DMS79 (cell line): Measurements from ENCODE around the gene CREB3L2.

ENCODE experiments used
- DNase-seq: peaks from one replicate; lab custom pipeline; 2025; lab: John Stamatoyannopoulos, UW

The CREB3L2 gene

DNA sequence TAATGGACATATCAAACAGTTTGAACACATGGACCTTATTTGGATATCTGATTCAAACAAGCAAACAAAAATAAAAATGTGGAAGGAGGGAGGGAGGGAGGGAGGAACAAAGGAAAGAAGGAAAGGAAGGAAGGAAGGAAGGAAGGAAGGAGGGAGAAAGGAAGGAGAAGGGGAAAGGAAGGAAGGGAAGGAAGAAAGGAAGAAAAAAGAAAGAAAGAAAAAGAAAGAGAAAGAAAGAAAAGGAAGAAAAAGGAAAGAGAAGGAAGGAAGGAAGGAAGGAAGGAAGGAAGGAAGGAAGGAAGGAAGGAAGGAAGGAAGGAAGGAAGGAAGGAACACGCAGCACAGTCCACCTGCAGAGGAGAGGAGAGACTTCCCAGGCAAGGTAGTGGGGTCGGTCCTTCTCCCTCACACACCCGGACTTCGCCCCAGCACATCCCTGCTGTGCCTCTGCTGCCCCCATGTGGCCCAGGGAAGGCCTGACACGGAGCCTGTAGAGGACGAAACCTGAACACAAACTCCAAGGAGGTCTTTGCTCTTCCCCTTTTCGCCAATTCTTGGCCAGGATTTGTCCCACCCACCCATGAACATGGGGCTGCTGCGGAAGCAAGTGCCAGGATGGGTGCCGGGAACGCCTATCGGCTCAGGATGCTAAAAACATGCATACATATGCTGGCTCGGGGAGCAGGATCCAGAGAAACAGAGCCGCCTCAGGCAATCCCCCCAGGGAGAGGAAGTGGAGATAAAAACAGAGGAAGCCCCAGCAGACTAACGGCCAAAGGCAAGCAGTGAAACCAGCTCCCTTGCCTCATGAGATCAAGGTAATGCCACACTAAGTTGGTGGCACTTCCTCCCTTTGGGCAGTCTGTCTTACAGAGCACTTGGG lies 102.8 kb downstream of the CREB3L2 start:
- DNase-seq: peak; percentile 38

DNA sequence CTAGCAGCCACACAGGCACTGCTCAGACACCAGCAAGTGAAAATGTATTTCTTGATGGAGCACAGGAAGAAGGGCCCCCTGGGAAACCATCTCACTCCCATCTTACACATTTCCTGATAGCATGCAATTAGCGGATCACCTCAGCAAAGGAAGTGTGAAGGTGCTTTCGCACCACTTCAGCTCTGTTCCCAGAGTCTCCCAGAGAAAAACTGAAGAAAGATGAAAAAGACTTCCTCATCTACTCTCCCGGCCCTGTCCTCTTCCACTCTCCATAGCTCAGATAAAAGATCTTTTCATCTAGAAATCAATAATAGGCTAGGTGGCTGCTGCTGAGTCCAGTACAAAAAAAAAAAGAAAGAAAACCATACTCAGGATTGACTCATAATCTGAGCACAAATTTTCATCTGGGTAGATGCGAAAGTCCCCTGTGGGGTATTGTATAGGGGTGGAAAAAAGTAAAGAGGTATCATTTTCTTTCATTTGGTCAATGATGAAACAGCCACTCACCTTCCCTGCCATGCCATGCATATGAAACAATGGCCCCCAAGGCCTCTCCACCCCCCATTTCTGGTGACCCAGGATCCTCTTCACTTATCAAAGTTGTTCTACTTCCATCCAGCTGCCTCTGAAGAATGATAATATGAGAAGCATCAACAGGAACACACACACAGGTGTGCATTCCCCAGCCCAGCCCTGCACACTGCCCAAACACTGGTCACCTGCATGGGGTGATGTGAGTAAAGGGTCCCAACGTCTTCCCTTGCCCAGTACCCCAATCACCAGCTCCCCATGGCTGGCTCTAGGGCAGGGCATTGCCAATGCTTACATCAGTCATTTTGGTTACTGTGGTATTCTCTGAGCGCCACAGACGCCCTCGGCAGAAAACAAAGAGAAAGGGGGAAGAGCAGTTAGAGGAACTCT lies 106.3 kb downstream of the CREB3L2 start:
- no peak for DNase-seq

DNA sequence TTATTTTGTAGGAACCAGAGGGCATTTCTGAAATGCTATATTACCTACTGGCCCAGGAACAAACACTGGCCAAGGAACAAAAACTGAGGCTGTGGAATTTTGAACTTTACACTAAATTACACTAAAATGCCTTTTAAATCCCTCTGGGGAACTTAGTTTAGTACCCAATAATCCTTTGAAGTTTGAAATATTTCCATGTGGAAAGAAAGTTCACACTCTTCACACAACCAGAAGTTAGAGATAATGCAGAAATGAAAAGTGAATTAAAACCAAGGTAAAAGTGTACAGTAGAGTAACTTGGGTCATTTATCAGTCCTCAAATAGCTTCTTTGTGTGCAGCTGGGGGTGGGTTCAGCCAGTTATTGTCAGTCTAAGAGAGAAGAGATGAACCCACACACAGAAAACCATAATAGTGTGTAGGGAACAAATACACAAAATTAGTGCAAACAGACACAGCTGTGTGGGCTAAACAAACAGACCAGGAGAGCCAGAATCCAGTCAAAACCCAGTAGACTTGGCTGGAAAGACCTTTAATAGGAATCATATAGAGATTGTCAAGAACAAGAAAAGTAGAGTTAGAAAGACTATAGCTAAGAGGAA lies 108.6 kb downstream of the CREB3L2 start:
- DNase-seq: no peak

DNA sequence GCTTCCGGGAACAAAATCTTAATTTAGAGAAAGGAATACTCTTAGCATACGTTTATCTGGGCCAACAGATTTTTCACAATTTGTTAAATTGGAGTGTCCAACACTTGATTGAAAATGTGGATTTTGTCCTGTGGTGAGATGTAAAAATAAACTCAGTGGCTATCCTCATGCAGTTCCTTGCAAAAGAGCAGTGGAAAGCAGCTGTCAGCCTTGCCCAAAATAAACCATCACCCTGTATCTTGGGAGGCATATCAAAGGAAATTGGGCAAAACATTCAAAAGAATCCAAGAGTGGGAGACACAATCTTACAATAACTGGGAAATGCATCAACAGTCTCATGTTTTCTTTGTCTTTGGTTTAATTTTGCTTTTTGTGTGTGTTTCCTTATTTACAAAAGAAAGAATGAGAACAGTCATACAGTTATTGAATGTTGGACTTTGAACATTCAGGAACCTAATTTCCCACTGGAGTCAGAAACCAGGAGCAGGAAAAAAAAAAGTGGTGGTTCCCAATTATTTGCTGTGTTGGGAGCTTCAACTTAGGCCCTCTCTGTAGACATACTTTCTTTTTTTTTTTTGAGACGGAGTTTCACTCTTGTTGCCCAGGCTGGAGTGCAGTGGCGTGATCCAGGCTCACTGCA lies 110.8 kb downstream of the CREB3L2 start:
- DNase-seq: no peak

DNA sequence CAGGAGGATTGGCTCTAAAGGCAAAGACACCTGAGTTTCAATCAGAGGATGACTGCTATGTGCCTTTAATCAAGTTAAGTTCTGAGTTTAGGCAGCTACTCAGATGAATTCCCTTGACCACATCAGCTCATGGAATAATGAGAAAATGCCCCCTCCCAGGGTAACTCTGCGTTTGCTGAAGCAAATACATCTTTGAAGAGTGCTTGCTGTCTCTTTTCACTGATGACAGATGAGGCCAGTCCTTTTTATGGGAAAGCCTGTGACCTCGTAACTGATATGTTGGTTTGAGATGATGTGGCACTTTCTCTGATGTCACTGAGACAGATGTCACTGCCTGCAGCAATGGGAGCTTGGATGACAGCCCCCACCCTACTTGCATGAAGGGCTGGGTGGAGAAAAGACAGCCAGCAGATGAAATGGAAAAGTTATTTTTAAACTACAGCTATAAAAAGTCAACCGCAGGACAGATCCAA lies 111.4 kb downstream of the CREB3L2 start:
- DNase-seq: no peak

DNA sequence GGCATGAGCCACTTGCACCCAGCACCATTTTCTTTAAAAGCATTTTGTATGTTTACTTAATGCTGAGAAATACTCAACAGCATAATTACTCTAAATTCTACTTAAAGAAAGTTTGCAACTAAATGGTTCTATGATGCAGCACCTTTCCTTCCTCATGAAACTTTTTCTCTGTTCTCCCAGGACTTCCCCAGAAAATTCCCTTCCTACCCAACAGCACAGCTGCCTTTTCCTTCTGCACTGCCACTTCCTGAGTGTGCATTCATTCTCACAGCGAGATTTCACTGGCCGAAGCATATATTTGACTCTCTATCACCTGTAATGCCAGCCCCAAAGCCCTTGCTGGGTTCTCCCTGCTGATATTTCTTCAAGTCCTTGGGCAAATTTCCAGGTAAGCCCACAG lies 113.6 kb downstream of the CREB3L2 start:
- DNase-seq: no peak

DNA sequence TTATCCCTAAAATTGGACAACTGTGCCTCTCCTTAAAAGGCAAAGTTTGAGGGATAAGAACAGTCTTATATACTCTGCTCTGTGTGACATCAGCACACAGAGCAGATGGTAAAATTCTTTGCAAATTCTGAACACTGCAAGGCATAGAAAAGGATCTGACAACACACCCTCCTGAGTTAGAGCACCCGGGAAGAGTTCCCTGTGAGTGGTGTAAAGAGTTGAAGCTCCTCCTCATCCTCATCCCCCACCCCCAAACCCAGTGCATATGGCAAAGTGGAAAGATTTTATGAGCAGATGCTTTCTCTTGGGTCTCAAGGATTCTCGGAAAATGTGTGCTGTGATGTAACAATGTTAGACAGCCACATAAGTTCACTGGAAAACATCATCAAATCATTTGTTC lies 115.1 kb downstream of the CREB3L2 start:
- DNase-seq: no peak

DNA sequence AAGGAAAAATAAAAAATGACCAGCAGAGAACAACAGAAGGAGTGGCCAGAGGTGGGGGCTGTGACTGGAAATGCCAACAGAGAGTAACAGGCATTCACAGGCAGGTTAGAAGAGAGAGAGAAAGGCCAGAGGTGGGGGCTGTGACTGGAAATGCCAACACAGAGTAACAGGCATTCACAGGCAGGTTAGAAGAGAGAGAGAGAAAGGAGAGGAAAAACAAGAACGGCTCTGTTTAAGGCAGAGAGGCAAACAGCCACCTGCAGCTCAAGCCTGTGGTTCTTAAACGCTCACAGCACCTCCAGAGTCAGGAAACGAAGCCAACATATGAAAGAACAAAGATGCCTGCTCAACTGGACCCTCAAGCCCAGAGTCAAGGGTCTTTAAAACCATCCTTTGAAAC lies 115.6 kb downstream of the CREB3L2 start:
- no peak for DNase-seq

DNA sequence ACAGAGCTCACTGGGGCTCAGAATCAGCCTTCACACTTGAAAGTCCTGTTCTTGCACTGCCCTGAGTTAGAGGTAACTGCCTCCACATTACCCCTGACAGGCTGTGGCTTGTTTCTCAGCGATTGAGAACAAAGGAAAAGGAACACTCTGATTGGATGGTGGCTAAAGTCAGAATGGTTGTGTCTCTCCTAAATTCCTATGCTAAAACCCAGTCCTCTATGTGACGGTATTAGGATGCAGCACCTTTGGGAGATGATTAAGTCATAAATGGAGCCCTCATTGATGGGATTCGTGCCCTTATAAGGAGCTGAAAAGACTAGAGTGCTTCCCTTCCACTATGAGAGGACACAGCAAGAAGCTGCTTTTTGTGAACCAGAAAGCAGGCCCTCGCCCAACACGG lies 116.2 kb downstream of the CREB3L2 start:
- no peak for DNase-seq

DNA sequence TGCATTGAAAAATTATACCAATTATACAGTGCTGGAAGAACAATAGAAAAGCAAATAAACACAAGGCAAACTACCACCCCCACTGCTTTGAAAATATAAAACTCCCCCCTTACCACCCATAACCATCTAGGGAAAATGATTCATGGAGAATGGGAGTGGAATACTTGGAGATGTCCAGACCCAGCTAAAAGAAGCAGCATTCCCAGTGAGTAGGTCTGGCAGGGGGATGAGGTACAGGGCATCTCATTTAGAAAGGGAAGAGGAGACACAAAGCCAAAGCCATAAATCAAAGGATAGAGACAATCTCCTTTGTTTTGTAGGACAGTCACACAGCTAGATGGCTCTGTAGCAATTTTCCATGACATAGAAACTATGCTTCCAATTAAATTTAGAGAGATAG lies 119.1 kb downstream of the CREB3L2 start:
- DNase-seq: no peak

DNA sequence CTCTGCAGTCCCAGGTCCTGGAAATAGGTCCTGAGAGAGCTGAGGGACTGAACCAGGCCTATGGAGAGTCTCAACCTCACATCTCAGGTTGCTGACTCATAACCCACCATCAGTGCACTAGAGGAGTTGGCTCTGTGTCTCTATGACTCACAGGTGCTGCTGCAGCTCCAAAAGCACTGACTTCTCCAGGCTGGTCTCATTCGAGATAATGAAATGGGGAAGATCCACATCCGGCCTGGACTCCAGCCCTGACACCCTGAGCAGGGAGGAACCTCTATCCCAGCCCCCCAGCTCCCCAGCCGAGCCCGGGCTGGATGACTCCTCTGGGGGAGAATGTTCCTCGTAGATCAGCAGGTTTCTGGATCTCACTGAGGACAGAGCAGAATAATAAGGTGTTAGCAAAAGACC lies 119.6 kb downstream of the CREB3L2 start:
- no peak for DNase-seq

DNA sequence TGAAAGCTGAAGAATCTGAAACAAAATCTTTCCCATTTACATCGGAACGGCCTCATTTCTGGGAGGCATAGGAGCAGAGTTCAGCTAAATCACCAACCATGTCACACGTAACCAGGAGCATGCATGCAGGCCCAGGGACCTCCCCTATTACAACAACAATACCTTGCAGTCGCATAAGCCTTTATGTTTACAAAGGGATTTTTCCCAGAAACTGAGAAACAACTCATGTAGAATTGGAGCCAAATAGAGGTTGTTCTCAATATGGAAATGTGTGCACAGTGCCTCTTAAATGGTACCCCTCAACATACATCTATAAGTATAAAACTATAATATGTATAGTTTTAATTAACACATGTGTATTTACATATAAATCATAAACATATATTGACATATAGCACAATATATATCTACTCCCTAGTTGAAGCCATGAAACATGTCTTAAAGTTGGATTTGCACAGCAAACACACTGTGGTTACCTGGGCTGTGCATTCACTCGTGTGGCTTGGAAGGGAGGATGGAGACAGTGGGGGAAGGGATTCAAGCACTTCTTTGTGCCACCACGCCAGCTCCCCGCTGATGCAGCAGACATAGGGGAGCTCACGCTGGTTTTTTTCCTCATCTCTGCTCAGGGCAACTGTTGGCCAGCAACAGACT lies 120.2 kb downstream of the CREB3L2 start:
- no peak for DNase-seq

DNA sequence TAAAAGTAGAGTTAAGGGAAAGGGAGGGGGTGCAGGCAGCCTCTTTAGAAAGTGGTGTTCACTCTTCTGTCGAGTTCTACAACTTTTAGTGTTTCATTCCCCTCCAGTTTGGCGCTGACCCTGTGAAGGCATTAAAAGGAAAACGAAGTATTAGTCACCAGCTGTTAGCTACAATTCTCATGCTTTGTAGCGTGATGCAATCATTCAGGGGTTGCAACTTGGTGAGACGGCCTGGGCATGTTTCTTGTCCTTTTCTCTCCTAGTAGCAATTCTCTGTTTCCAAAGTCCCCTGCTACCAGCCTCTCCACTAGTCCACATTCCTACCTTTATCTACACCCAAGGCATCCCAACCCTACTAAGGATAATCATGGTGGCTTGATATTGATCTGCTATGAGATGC lies 121.5 kb downstream of the CREB3L2 start:
- no peak for DNase-seq

DNA sequence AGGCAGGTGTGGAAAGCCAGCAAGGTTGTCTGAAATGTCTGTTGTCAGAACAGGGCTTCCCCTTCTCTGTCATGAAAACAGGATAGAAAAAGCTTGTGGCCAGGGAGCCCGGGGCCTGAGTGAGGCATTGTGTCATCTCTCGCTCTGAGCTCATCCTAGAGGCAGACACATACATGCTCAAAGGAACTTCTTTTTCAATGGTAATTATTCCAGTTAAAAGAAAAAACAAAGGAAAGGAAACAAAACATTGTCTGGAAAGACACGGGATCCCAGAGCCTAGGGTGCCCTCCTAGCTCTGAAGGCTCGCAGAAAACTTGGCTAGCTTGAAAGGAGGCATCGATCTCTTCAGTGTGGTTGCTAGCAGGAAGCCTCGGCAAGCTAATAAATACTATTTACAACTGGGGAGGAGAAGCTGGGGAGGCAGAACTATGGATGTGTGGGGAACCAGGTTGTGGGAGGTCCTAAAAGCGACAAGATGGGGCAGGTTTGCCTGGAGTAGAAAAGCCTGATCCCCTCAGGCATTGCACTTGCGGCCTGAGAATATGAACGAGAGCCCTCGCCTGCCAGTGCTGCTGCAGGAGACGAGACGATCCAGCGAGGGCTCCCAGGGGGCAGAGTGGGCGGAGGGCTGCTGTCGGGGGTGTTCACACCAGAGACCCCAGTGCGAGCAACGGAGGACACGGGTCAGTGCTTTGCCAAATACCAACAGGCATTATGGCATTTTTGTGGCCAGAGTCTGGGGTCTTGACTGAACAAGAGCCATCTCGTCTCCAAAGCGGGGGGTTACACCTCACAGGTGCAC lies 122.3 kb downstream of the CREB3L2 start:
- no peak for DNase-seq

DNA sequence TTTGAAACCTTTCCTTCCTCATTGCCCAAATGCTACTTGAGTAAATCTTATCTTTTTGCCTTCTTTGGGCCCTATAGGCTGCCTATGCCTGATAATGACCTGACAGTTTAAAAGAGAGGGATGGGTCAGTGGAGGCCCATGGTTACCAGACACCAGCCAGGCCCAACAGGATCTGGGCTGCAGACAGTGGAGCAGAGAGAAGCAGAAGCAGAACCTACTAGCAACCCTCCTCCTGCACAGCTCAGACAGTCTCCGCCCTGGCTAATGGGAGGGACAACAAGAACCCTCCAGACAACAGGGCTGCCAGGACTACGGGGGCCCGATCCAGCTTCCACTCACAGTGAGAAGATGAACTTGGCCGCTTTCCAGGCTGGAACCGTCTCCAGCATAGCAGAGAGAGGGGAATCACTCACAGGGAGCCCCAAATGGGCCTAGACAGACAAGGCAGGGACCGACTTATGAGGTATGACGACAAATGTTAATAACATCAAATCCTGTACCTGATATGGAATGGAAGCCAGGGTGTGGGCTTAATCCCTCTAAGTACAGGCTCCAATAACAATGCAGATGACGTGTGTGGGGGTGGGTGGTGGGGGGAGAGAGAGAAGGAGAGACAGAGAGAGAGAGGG lies 123.4 kb downstream of the CREB3L2 start:
- no peak for DNase-seq

DNA sequence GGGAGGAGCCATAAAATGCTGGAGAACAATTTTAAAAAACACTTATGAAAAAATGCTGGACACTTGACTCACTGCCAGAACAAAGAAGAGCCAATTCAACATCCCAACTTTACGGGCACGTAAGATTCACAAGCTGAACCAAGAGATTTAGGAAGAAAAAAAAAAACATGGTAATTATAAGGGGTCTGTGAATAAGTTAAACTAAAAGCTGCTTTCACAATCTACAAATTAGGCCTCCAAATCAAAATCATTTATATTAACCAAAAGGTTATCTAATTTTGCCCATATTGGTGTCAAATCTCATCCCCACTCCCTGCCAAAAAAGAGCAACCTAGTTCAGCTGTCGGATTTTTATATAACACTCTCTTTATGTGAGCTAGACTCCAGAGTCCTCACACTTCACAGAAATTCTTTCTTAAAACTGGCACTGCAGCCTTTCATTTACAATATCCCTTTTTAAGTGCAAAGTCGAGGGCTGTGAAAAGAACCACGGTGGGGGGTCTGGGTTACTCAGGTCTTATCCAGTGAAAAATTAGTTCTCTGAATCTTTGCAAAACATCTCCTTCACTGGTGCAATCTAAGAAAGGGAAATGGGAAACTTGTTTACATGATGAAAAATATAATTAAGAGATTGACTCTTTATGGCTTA lies 124.7 kb downstream of the CREB3L2 start:
- DNase-seq: peak; percentile 58

DNA sequence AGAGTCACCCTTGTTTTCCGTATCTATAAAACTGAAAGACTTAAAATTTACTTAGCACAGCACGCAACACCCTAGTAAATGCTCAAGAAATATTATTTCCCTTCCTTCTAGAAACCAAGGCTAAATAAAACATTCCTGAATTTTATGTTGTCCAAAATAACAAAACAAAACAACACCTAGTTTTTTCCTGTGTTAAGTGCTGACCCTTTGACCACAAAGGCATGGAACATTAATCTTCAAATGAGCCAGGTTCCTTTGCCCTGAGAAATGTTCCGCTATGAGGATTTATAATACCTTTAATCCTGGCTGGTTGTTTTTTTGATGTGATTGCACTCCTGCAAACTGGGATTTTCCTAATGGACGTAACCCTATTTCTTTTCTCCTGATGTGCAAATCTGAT lies 126.1 kb downstream of the CREB3L2 start:
- DNase-seq: no peak

DNA sequence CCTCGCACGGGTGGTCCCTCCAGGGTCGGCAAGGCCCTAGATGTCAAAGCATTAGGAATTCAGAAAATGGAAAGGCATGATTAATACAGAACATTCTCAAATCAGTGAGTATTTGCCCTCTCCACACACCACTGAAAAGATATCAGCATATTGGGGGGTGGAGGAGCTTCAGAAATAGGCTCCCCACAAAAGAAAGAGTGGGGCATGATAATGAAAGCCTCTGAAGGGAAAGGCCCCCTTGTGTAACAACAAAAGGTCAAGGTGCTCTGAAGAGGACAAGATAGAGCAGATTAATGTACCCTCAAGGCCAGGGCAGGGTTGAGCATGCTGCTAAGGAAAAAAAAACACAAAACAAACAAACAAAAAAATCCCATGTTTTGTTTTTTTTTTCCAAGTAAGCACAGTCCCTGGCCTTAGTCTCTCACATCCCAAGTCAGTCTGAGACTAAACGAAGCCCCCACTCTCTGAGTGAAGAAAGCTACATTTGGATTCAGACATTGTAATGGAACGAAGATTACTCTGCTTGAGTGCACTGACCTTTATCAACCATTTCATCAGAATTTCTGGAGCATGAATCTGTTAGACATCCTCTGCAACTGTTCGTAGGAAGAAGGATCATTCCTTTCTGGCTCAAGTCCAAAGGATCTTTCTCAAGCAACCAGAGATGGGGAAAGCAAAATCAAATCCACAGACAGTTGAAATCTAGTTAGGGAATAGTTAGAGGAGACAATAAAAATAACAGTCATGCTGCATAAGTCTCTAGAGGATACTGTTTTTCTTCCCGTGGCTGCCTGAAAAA lies 127.7 kb downstream of the CREB3L2 start:
- no peak for DNase-seq

DNA sequence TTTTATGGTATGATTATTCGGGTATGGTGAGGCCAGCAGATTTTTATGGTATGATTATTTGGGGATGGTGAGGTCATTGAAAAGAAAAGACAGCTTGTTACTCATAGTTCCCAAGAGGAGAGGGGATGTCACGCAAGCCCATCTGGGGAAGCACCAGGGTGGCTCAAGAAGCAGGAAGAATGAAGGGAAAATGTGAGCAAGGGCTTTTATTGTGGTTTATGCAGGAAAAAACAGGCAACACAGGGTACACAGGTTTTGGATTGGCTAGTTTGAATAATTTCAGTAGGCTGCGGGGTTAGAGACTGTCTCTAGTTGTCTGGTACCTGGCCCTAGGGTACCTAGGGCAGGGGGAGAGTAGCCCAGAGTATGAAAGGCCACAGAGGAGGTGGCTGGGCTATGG lies 128.4 kb downstream of the CREB3L2 start:
- no peak for DNase-seq
